ENCODE results near the gene ASAP3. TPM values are rescaled to one million over a fixed set of nuclear protein-coding genes. Genes with fewer than 3 reads are reported as not detected.

ASAP3 gene
- total and polyA plus RNA-seq, 2 experiments from 2014 or later: 13.9 to 27.3 TPM

GRCh38 chr1:23492132-23492720, 8.2 kb upstream of the ASAP3 start:
- Histone ChIP-seq H3K4me2 (ENCODE audit: unreplicated experiment) (no peak overlapping the region), H3K36me3 (ENCODE audit: low read depth) (no peaks in the 10 kb centered on the region), H3K9me3 (ENCODE audit: low read depth) (no peaks in the 10 kb centered on the region), H3F3A (ENCODE audit: insufficient read depth) (no peaks in the 10 kb centered on the region), H2AFZ (no peak overlapping the region), H4K20me1 (ENCODE audit: insufficient read depth) (no peaks in the 10 kb centered on the region), H3K79me2 (ENCODE audit: insufficient read depth) (no peaks in the 10 kb centered on the region), H3K4me3 (no peak overlapping the region), H3K4me1 (ENCODE audit: insufficient read depth) (no peaks in the 10 kb centered on the region), H3K9ac (no peak overlapping the region), H3K27me3 (replicated peaks; ENCODE audit: insufficient read depth) (no peaks in the 10 kb centered on the region), H3K27ac (no peak overlapping the region), H3K9me2 (ENCODE audit: insufficient read depth) (no peaks in the 10 kb centered on the region)
- DNase-seq: no peak
- WGBS, 2 experiments (ENCODE audit: low coverage in 1 of 2, low lambda C conversion rate in 2 of 2, missing lambda C conversion rate in 2 of 2): 74 to 80% methylated on average over 3 of the region's 3 CpGs
- TF ChIP-seq EZH2 (IDR thresholded peaks at IDR 0.05; ENCODE audit: insufficient read depth, poor library complexity, severe bottlenecking): no peak
- no peak for TF ChIP-seq EZH2phosphoT487 (IDR thresholded peaks at IDR 0.05; ENCODE audit: insufficient read depth, low read depth)
- in situ Hi-C loops (cut with MboI): no loop called here

- no peaks in the 10 kb centered on the region for H3K9me2 ChIP-seq (ENCODE audit: insufficient read depth)
- H3K27me3 ChIP-seq (replicated peaks; ENCODE audit: insufficient read depth): no peaks in the 10 kb centered on the region
- no peaks in the 10 kb centered on the region for H3K9me3 ChIP-seq (ENCODE audit: low read depth)
- WGBS, 2 experiments (ENCODE audit: low coverage in 1 of 2, low lambda C conversion rate in 2 of 2, missing lambda C conversion rate in 2 of 2): 74 to 78% methylated on average over 5 of the region's 5 CpGs
- H3K4me1 ChIP-seq (ENCODE audit: insufficient read depth): no peaks in the 10 kb centered on the region; the same call in 1 of the 2 replicates
- peaks cover 7% of the 10 kb centered on the region; the same call in 1 of the 2 replicates for H3F3A ChIP-seq (ENCODE audit: insufficient read depth)
- H3K27ac ChIP-seq: no peak overlapping the region
- H3K4me3 ChIP-seq: no peak overlapping the region
- H3K36me3 ChIP-seq (ENCODE audit: low read depth): no peaks in the 10 kb centered on the region
- no peak overlapping the region for H2AFZ ChIP-seq
- DNase-seq: no peak
- TF ChIP-seq EZH2 (IDR thresholded peaks at IDR 0.05; ENCODE audit: insufficient read depth, poor library complexity, severe bottlenecking) (no peak), EZH2phosphoT487 (IDR thresholded peaks at IDR 0.05; ENCODE audit: insufficient read depth, low read depth) (no peak)
- no peaks in the 10 kb centered on the region for H3K79me2 ChIP-seq (ENCODE audit: insufficient read depth)
- in situ Hi-C loops (cut with MboI): no loop called here
- no peaks in the 10 kb centered on the region for H4K20me1 ChIP-seq (ENCODE audit: insufficient read depth)
- H3K9ac ChIP-seq: no peak overlapping the region
- H3K4me2 ChIP-seq (ENCODE audit: unreplicated experiment): no peak overlapping the region
These were observed 5.9 kb upstream of the ASAP3 start for GRCh38 chr1:23489842-23490241.

- Histone ChIP-seq H3K79me2 (ENCODE audit: insufficient read depth) (peaks cover 26% of the 10 kb centered on the region), H3K27me3 (replicated peaks; ENCODE audit: insufficient read depth) (no peaks in the 10 kb centered on the region), H3K4me2 (ENCODE audit: unreplicated experiment) (no peak overlapping the region), H3K9ac (peak overlapping the region; percentile 77; the same call in 1 of the 2 replicates), H4K20me1 (ENCODE audit: insufficient read depth) (no peaks in the 10 kb centered on the region), H3K9me3 (ENCODE audit: low read depth) (no peaks in the 10 kb centered on the region), H2AFZ (peak overlapping the region; percentile 78), H3K36me3 (ENCODE audit: low read depth) (no peaks in the 10 kb centered on the region), H3K4me3 (peak overlapping the region; percentile 79), H3F3A (ENCODE audit: insufficient read depth) (peaks cover 8% of the 10 kb centered on the region; the same call in 1 of the 2 replicates), H3K9me2 (ENCODE audit: insufficient read depth) (no peaks in the 10 kb centered on the region), H3K4me1 (ENCODE audit: insufficient read depth) (no peaks in the 10 kb centered on the region; the same call in 1 of the 2 replicates), H3K27ac (no peak overlapping the region)
- in situ Hi-C loops (cut with MboI): no loop called here
- no peak for DNase-seq
- TF ChIP-seq EZH2 (IDR thresholded peaks at IDR 0.05; ENCODE audit: insufficient read depth, poor library complexity, severe bottlenecking) (no peak), EZH2phosphoT487 (IDR thresholded peaks at IDR 0.05; ENCODE audit: insufficient read depth, low read depth) (no peak)
- 44 to 47% methylated on average over 7 of the region's 7 CpGs for WGBS, 2 experiments (ENCODE audit: low coverage in 1 of 2, low lambda C conversion rate in 2 of 2, missing lambda C conversion rate in 2 of 2)
These were observed 988 bp upstream of the ASAP3 start for GRCh38 chr1:23485002-23485332.

GRCh38 chr1:23484253-23485001, 448 bp upstream of the ASAP3 start:
- in situ Hi-C loops (cut with MboI): no loop called here
- peak overlapping the region; percentile 77 for H3K9ac ChIP-seq

More at GRCh38 chr1:23484253-23485001, 448 bp upstream of the ASAP3 start:
- peaks cover 9% of the 10 kb centered on the region; the same call in 1 of the 2 replicates for H3F3A ChIP-seq (ENCODE audit: insufficient read depth)
- no peak for TF ChIP-seq EZH2 (IDR thresholded peaks at IDR 0.05; ENCODE audit: insufficient read depth, poor library complexity, severe bottlenecking)
- no peak for TF ChIP-seq EZH2phosphoT487 (IDR thresholded peaks at IDR 0.05; ENCODE audit: insufficient read depth, low read depth)
- H3K27me3 ChIP-seq (replicated peaks; ENCODE audit: insufficient read depth): no peaks in the 10 kb centered on the region
- H3K4me1 ChIP-seq (ENCODE audit: insufficient read depth): peaks cover under 1% of the 10 kb centered on the region
- no peaks in the 10 kb centered on the region for H3K9me2 ChIP-seq (ENCODE audit: insufficient read depth)
- H3K4me2 ChIP-seq (ENCODE audit: unreplicated experiment): peak overlapping the region; percentile 68
- H2AFZ ChIP-seq: peak overlapping the region; percentile 78
- peak overlapping the region; percentile 21; the same call in 1 of the 2 replicates for H3K27ac ChIP-seq
- no peaks in the 10 kb centered on the region for H4K20me1 ChIP-seq (ENCODE audit: insufficient read depth)
- peak; percentile 95 for DNase-seq
- H3K36me3 ChIP-seq (ENCODE audit: low read depth): no peaks in the 10 kb centered on the region
- 10 to 25% methylated on average over 16 to 38 of the region's 54 CpGs for WGBS, 2 experiments (ENCODE audit: low coverage in 1 of 2, low lambda C conversion rate in 2 of 2, missing lambda C conversion rate in 2 of 2)
- H3K79me2 ChIP-seq (ENCODE audit: insufficient read depth): peaks cover 30% of the 10 kb centered on the region
- peak overlapping the region; percentile 79 for H3K4me3 ChIP-seq
- H3K9me3 ChIP-seq (ENCODE audit: low read depth): no peaks in the 10 kb centered on the region

Measured in GM23248 (cell line).